GM13977 (cell line): Measurements from ENCODE around the gene CIBAR2.

Experiments used
- DNase-seq: peaks from one replicate; pipeline ENCODE4 v3.0.0; 2012; ENCODE audit warnings: low spot score
- in situ Hi-C: fragments of 300-500 bp; cut with MboI; formaldehyde crosslinking; loops from one replicate; pipeline ENCODE4 v1.12.0; 2022; ENCODE audit warnings: low sequenced_read_pairs, low pct_unique_long_range_greater_than_20kb, mixed read lengths, inconsistent platforms; ENCODE audit not compliant: unreplicated experiment
- TF ChIP-seq, protein P1 (sequence below): IDR thresholded peaks from 2 replicates; pipeline ENCODE4 v1.5.1; 2012; ENCODE audit warnings: mild to moderate bottlenecking, control low read depth; ENCODE audit not compliant: insufficient read depth; ENCODE audit errors: extremely low read depth, missing control alignments

CIBAR2 gene

GRCh38 chr16:85139881-85140339 is 27.6 kb upstream of the CIBAR2 start:
- no peak for DNase-seq
- TF ChIP-seq, protein P1, sequence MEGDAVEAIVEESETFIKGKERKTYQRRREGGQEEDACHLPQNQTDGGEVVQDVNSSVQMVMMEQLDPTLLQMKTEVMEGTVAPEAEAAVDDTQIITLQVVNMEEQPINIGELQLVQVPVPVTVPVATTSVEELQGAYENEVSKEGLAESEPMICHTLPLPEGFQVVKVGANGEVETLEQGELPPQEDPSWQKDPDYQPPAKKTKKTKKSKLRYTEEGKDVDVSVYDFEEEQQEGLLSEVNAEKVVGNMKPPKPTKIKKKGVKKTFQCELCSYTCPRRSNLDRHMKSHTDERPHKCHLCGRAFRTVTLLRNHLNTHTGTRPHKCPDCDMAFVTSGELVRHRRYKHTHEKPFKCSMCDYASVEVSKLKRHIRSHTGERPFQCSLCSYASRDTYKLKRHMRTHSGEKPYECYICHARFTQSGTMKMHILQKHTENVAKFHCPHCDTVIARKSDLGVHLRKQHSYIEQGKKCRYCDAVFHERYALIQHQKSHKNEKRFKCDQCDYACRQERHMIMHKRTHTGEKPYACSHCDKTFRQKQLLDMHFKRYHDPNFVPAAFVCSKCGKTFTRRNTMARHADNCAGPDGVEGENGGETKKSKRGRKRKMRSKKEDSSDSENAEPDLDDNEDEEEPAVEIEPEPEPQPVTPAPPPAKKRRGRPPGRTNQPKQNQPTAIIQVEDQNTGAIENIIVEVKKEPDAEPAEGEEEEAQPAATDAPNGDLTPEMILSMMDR = no peak
- in situ Hi-C loops = no loop called here

GRCh38 chr16:85138825-85139627 is 26.8 kb upstream of the CIBAR2 start:
- TF ChIP-seq, protein P1 = no peak
- in situ Hi-C loops = no loop called here
- DNase-seq = no peak

- TF ChIP-seq, protein P1 = no peak
- in situ Hi-C loops = no loop called here
These were observed 26.0 kb upstream of the CIBAR2 start for GRCh38 chr16:85138073-85138824.

DNA sequence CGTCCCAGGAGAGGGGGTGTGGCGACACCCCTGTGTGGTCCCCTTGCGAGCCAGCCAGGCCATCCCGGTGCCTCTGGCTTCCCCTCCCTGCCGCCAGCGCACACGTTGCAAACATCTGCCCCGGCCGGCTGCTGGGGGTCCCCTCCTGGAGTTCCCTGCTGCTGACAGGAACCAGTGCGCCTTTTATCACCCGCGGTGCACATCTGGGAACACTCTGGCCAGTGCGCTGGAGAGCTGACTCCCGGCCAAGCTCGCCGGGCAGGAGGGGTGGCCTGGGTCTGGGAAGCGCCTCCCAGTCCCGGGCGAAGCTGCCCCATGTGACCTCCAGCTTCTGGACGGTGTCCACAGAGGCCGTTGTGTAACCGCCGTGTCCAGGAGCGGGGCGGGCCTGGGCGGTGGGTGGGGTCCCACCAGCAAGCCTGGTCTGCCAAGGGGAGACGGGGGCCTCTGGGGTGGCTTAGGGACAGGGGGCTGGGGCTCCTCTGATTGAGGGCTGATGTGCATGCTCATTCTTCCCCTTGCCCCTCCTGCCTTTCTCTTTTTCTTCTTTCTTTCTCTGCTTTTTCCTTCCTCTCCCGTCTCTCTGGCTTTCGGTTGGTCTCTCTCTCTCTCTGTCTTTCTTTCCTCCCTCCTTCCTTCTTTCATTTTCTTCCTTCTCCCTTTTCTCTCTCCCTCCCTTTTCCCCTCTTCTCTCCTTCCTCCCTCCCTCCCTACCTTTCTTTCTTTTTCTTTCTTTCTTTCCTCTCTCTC is 25.2 kb upstream of the CIBAR2 start:
- no peak for DNase-seq
- TF ChIP-seq, protein P1 = no peak
- in situ Hi-C loops = no loop called here

More at GRCh38 chr16:85138073-85138824, 26.0 kb upstream of the CIBAR2 start:
- DNase-seq = no peak

DNA sequence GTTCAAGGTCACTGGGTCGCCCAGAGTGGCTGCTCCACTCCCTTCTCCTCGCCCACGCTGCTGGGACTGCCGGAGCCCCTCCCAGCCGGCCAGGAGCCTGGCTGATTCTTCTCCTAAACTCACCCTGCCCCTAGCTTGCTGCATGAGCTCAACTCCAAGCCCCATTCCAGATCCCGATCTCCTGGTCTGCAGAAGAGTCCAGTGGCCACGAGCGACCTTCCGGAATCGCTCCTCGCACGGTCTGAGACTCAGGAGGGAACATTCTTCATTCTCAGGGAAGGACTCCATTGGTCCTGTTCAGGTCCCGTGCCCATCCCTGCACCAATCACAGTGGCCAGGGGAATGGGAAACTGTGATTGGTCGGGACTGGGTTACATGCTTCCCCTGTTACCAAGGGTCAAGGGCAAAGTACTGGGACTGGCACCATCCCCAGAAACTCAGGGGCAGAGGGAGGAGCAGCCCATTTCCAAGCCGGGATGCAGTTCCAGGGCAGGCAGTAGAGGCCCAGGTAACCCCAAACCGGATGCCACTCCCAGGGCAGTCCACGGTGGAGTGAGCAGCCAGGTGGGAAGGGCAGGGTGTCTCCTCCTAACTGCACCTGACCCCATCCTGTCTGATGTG is 24.5 kb upstream of the CIBAR2 start:
- in situ Hi-C loops = no loop called here
- no peak for DNase-seq
- TF ChIP-seq, protein P1 = no peak

DNA sequence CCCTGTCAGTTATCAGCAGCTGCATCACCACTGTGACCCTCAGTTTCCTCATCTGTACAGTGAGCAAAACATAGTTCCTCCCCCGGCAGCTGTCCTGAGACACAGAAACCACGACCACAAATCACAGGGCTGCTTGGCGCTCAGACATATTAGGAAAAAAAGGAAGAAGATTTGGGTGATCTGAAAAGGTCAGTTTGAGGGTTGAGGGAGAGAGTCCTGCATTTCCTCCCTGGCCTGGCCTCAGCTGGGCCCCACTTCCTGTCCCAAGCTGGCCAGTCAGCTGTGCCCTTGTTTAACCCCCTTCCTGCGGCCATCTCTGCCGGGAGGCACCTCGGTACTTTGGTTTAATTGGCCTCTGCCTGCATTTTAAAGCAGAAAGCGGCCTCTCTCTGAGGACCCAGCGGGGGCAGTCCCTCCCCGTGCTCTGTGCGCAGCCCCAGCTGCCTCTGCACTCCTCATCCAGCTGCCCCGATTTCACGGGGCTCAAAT is 24.0 kb upstream of the CIBAR2 start:
- peak; percentile 49 for DNase-seq
- TF ChIP-seq, protein P1 = no peak
- in situ Hi-C loops = no loop called here
